ENCODE results near the gene CIRBP. TPM values are rescaled to one million over a fixed set of nuclear protein-coding genes. Genes with fewer than 3 reads are reported as not detected.

CIRBP gene
- total and polyA plus RNA-seq, 2 of the 13 experiments (the other 11 are each of a cell fraction or from before 2014, with no cell fraction given), result 133 to 140 TPM

GRCh38 chr19:1269478-1270212, 513 bp downstream of the CIRBP start (continued):
- TF ChIP-seq ZNF737 (CRISPR knock-in tag; IDR thresholded peaks at IDR 0.05; ENCODE audit: borderline replicate concordance) (no peak), ZNF704 (CRISPR knock-in tag; IDR thresholded peaks at IDR 0.05; ENCODE audit: borderline replicate concordance) (0 out of 2 replicates have a peak, but pooled peaks have one; percentile 45), CSRNP1 (CRISPR knock-in tag; IDR thresholded peaks at IDR 0.05) (no peak), IRF1 (CRISPR knock-in tag; IDR thresholded peaks at IDR 0.05; ENCODE audit: low read depth) (no peak), HNRNPK (IDR thresholded peaks at IDR 0.05; ENCODE audit: low read depth, low read length, poor library complexity, severe bottlenecking) (no peak), KAT7 (CRISPR knock-in tag; IDR thresholded peaks at IDR 0.05; ENCODE audit: borderline replicate concordance) (no peak; the same call in 1 of the 2 replicates), ZNF672 (CRISPR knock-in tag; IDR thresholded peaks at IDR 0.05) (no peak), SP140L (CRISPR knock-in tag; IDR thresholded peaks at IDR 0.05; ENCODE audit: borderline replicate concordance) (no peak), ZNF546 (CRISPR knock-in tag; conservative IDR thresholded peaks at IDR 0.05) (peak; percentile 74; the same call in 1 of the 2 replicates), MTERF4 (CRISPR knock-in tag; IDR thresholded peaks at IDR 0.05) (0 out of 2 replicates have a peak, but pooled peaks have one; percentile 30), ZC3H4 (CRISPR knock-in tag; IDR thresholded peaks at IDR 0.05; ENCODE audit: borderline replicate concordance) (peak; percentile 96), ZNF678 (CRISPR knock-in tag; IDR thresholded peaks at IDR 0.05) (no peak), ZNF569 (CRISPR knock-in tag; IDR thresholded peaks at IDR 0.05; ENCODE audit: borderline replicate concordance) (no peak), ZBTB39 (CRISPR knock-in tag; IDR thresholded peaks at IDR 0.05) (0 out of 2 replicates have a peak, but pooled peaks have one; percentile 43), KAT2B (IDR thresholded peaks at IDR 0.05; ENCODE audit: borderline replicate concordance, low read depth, low read length) (no peak), ZNF24 (IDR thresholded peaks at IDR 0.05) (0 out of 2 replicates have a peak, but pooled peaks have one; percentile 9), HDAC6 (IDR thresholded peaks at IDR 0.05; ENCODE audit: low read depth, low read length) (no peak), CBX2 (IDR thresholded peaks at IDR 0.05; ENCODE audit: low read depth, low read length) (no peak), CBX2 (CRISPR knock-in tag; IDR thresholded peaks at IDR 0.05; ENCODE audit: low read depth) (no peak)

All from HepG2 (cell line).